ENCODE results near the gene ZNF554.
A peak's percentile ranks its signal among the peaks of the same experiment; 100 is the strongest.

Gene ZNF554

GRCh38 chr19:2779121-2779740, 40.4 kb upstream of the ZNF554 start:
- DNase-seq (ENCODE audit: insufficient read length, low spot score) (no peak), FAIRE-seq (no peak)
- TF ChIP-seq POLR2AphosphoS5 (IDR thresholded peaks at IDR 0.05; ENCODE audit: low read depth, low read length) (no peak), POLR2A (IDR thresholded peaks at IDR 0.05; ENCODE audit: low read depth, low read length) (no peak), POU2F2 (IDR thresholded peaks at IDR 0.05; ENCODE audit: low read depth, low read length) (no peak), TAF1 (IDR thresholded peaks at IDR 0.05; ENCODE audit: low read depth, low read length) (no peak), PAX5 (IDR thresholded peaks at IDR 0.05; ENCODE audit: insufficient read depth, low read length, severe bottlenecking) (no peak), SPI1 (IDR thresholded peaks at IDR 0.05; ENCODE audit: low read depth, low read length) (no peak)

DNA sequence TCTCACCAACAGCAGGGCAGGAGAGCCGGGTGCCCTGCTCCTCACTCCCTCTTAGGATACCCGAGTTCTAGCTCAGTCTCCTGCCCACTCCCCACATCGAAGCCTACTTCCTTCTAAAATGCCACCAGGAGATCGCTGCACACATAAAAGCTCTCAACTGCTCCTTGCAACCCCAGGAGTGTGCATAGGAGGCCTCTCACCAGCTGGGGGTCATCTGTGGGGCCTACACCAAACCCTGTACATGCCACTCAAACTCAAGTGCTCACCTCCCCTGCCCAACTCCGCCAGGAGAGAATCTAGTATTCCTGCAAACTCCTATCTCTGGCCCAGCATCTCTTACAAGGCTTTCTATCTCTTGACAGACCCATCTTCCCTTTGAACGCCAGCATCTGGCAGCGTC, 39.4 kb upstream of the ZNF554 start:
- FAIRE-seq (no peak), DNase-seq (ENCODE audit: insufficient read length, low spot score) (no peak)
- TF ChIP-seq TAF1 (IDR thresholded peaks at IDR 0.05; ENCODE audit: low read depth, low read length) (no peak), POLR2AphosphoS5 (IDR thresholded peaks at IDR 0.05; ENCODE audit: low read depth, low read length) (no peak), POLR2A (IDR thresholded peaks at IDR 0.05; ENCODE audit: low read depth, low read length) (no peak), PAX5 (IDR thresholded peaks at IDR 0.05; ENCODE audit: insufficient read depth, low read length, severe bottlenecking) (no peak), POU2F2 (IDR thresholded peaks at IDR 0.05; ENCODE audit: low read depth, low read length) (no peak), SPI1 (IDR thresholded peaks at IDR 0.05; ENCODE audit: low read depth, low read length) (no peak)

GRCh38 chr19:2782329-2782935, 37.2 kb upstream of the ZNF554 start:
- DNase-seq (ENCODE audit: insufficient read length, low spot score): no peak
- FAIRE-seq: peak; percentile 70
- TF ChIP-seq POU2F2 (IDR thresholded peaks at IDR 0.05; ENCODE audit: low read depth, low read length) (no peak), SPI1 (IDR thresholded peaks at IDR 0.05; ENCODE audit: low read depth, low read length) (no peak), POLR2A (IDR thresholded peaks at IDR 0.05; ENCODE audit: low read depth, low read length) (no peak), POLR2AphosphoS5 (IDR thresholded peaks at IDR 0.05; ENCODE audit: low read depth, low read length) (no peak), PAX5 (IDR thresholded peaks at IDR 0.05; ENCODE audit: insufficient read depth, low read length, severe bottlenecking) (no peak), TAF1 (IDR thresholded peaks at IDR 0.05; ENCODE audit: low read depth, low read length) (no peak)

DNA sequence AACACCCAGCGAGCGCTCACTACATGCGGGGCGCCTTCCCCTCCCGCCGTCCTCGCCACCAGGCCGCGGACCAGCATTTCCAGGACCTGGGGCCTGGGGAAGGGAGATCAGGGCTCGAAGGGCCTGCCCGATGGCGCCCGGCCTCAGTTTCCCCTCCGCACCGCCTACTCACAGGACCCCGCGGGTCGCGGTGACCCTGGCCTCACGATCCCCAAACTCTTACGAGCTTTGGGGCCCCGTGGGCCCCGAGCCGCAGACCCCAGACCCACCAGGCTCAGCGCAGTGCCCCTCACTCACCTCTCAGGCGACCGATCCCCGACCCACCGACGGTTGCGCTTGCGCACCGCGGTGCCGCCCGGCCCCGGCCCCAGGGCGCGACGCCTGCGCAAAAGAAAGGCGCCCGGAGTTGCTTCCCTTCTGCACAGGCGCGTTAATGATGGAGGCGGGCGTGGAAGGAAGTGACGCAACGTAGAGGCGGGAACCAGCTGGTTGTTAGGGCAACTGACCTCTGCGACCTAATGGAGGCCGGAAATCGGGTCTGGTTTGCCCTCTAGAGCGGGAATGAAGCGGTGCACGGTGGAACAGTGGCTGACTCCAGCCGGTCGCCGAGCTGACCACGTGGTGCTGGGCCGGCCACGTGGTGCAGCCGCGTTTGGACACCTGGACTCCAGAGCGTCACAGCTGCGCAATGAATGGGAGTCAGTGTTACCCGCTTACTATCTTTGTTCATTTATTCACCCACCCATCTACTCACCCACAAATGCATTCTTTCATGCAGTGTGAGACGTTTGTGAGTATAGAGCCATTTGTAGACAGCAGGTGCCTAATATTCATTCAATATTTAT, 36.5 kb upstream of the ZNF554 start, which contains the start of gene SGTA:
SGTA (minus strand) TSS at position 338 of the 845 bp plus-strand sequence. CDS start 14,205 bp downstream, outside the sequence.
- peak; percentile 54 for TF ChIP-seq TAF1 (IDR thresholded peaks at IDR 0.05; ENCODE audit: low read depth, low read length)
- TF ChIP-seq SPI1 (IDR thresholded peaks at IDR 0.05; ENCODE audit: low read depth, low read length): peak; percentile 69
- TF ChIP-seq POU2F2 (IDR thresholded peaks at IDR 0.05; ENCODE audit: low read depth, low read length): 0 out of 2 replicates have a peak, but pooled peaks have one; percentile 25
- TF ChIP-seq POLR2A (IDR thresholded peaks at IDR 0.05; ENCODE audit: low read depth, low read length): peak; percentile 59
- TF ChIP-seq PAX5 (IDR thresholded peaks at IDR 0.05; ENCODE audit: insufficient read depth, low read length, severe bottlenecking): peak; percentile 66
- TF ChIP-seq POLR2AphosphoS5 (IDR thresholded peaks at IDR 0.05; ENCODE audit: low read depth, low read length): no peak
- FAIRE-seq: peak; percentile 100
- peak; percentile 97 for DNase-seq (ENCODE audit: insufficient read length, low spot score)

- DNase-seq (ENCODE audit: insufficient read length, low spot score) (no peak), FAIRE-seq (no peak)
- no peak for TF ChIP-seq SPI1 (IDR thresholded peaks at IDR 0.05; ENCODE audit: low read depth, low read length)
- no peak for TF ChIP-seq POLR2A (IDR thresholded peaks at IDR 0.05; ENCODE audit: low read depth, low read length)
- no peak for TF ChIP-seq PAX5 (IDR thresholded peaks at IDR 0.05; ENCODE audit: insufficient read depth, low read length, severe bottlenecking)
- TF ChIP-seq POLR2AphosphoS5 (IDR thresholded peaks at IDR 0.05; ENCODE audit: low read depth, low read length): no peak
These were observed 35.9 kb upstream of the ZNF554 start for GRCh38 chr19:2783781-2784145.

DNA sequence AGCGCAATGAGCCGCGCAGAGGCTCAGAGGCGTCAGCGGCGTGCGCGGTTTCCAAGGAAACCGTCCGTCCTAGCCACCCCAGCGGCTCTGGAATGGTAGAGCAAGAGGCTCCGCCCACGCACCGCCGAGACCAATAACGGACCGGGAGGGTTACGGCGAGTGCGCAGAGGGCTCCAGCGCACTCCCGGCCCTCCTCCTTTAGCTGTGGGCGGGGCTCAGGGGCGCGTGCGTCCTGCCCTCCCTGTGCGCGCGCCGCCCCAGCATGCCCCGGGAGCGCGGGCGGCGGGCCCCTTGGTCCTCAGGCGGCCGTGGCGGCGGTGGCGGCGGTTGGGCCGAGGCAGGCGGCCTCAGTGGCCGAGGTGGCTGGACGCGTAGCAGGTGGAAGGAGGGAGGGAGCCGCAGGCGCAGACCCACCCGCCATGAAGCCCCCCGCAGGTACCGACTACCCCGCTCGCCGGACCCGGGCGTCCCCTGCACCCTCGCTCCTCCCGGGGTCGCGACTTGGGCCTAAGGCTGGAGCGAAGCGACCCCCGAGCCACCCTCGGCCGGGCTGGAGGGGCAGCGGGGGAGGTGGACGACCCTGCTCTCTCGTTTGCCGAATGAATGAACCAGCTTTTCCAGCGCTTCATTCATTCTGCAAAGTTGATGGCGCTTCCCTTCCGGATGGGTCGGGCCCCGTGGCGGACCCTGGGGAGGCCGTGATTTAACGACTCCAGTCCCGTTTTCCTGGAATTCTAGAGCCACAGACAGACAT, 34.2 kb upstream of the ZNF554 start, which contains the start of gene THOP1:
THOP1 (plus strand) TSS at position 260 of the 754 bp plus-strand sequence; CDS start at position 420, 160 bp downstream.
- DNase-seq (ENCODE audit: insufficient read length, low spot score) (peak; percentile 93), FAIRE-seq (peak; percentile 97)
- peak; percentile 58; the same call in 1 of the 2 replicates for TF ChIP-seq POLR2A (IDR thresholded peaks at IDR 0.05; ENCODE audit: low read depth, low read length)
- no peak for TF ChIP-seq TAF1 (IDR thresholded peaks at IDR 0.05; ENCODE audit: low read depth, low read length)
- no peak for TF ChIP-seq PAX5 (IDR thresholded peaks at IDR 0.05; ENCODE audit: insufficient read depth, low read length, severe bottlenecking)
- no peak for TF ChIP-seq SPI1 (IDR thresholded peaks at IDR 0.05; ENCODE audit: low read depth, low read length)
- peak; percentile 55; the same call in 1 of the 2 replicates for TF ChIP-seq POU2F2 (IDR thresholded peaks at IDR 0.05; ENCODE audit: low read depth, low read length)
- TF ChIP-seq POLR2AphosphoS5 (IDR thresholded peaks at IDR 0.05; ENCODE audit: low read depth, low read length): peak; percentile 62

GRCh38 chr19:2787115-2787514, 32.6 kb upstream of the ZNF554 start:
- DNase-seq (ENCODE audit: insufficient read length, low spot score): no peak
- no peak for TF ChIP-seq TAF1 (IDR thresholded peaks at IDR 0.05; ENCODE audit: low read depth, low read length)
- no peak for FAIRE-seq

GRCh38 chr19:2788237-2788636, 31.4 kb upstream of the ZNF554 start:
- FAIRE-seq (no peak), DNase-seq (ENCODE audit: insufficient read length, low spot score) (no peak)
- TF ChIP-seq SPI1 (IDR thresholded peaks at IDR 0.05; ENCODE audit: low read depth, low read length) (no peak), POU2F2 (IDR thresholded peaks at IDR 0.05; ENCODE audit: low read depth, low read length) (no peak), TAF1 (IDR thresholded peaks at IDR 0.05; ENCODE audit: low read depth, low read length) (no peak), POLR2AphosphoS5 (IDR thresholded peaks at IDR 0.05; ENCODE audit: low read depth, low read length) (no peak), POLR2A (IDR thresholded peaks at IDR 0.05; ENCODE audit: low read depth, low read length) (no peak), PAX5 (IDR thresholded peaks at IDR 0.05; ENCODE audit: insufficient read depth, low read length, severe bottlenecking) (no peak)

All from GM12891 (cell line).